GM18951 (cell line): Measurements from ENCODE around the gene SRPRB.

ENCODE experiments used
- POLR2A ChIP-seq: IDR thresholded peaks from 4 replicates; pipeline ENCODE4 v1.6.1; 2011; ENCODE audit warnings: mild to moderate bottlenecking; ENCODE audit not compliant: insufficient read length, insufficient read depth; ENCODE audit errors: extremely low read depth
- in situ Hi-C: fragments of 300-500 bp; cut with MboI; formaldehyde crosslinking; loops from one replicate; pipeline ENCODE4 v1.12.0; 2022; ENCODE audit warnings: low sequenced_read_pairs, mixed read lengths, inconsistent platforms; ENCODE audit not compliant: unreplicated experiment

SRPRB gene

DNA sequence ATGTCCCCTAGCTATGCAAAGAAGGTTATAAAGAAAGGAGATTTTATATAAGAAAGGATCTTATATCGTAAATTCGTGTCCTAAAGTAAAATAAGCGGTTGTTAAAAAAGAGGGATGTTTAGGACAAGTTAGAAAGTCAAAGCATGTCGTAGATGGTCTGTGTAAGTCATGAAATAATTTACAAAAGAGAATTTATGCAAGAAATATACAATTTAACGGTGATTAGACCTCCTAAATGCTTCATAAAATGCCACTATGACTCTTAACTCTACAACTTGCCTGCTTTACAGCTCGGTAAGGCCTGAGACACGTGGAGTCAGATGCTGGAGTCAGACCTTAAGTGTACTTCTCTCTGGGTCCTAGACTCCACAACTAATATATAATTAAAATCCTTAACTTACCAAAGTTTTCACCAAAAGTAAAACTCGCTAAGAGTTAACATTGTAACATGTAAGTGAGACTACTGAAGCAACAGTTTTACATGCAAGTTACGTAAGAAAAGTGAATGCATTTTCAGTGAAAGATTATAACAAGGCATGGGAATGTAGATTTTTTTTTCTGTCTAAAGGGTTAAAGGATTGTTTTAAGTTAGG, 13.3 kb upstream of the SRPRB start:
- TF ChIP-seq POLR2A = no peak
- in situ Hi-C loops = no loop called here

- in situ Hi-C loops = no loop called here
- no peak for TF ChIP-seq POLR2A
Measured at GRCh38 chr3:133797396-133798105, 8.1 kb upstream of the SRPRB start.

DNA sequence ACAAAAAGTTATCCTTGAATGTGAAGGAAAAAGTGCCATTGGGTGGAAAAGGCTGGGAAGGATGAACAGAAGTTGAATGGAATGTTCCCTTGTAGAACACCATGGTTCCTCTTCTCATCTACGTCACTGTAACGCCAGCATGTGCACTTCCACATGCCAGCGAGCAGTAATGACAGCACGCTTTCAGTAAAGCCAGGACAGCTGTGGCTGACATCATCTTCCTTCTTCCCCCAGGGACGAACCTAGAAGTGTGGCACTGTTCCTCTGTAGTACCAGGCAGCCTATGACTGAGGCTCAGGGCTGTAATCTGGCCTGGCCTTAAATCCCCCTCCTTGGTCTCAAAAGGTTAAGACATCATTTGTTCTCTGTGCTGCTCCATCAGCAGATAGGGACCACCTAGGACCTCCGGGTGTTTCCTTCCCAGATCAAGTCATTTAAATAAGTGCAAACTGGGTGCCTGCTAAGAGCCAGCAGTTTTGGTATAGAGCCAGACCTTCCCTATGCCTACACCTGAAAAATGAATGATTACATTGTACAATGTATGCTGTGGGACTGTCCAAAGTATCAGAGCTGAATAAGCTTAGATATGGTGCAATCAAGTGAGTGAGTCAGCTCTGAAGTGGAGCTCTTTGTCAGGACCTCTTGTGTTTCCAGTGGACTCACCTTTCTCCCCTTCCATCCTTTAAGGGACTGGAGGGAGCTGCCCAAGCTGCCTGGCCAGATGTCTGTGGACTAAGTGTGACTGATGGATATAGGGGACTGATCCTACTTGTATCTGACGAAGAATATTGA, 5.6 kb upstream of the SRPRB start:
- no peak for TF ChIP-seq POLR2A

DNA sequence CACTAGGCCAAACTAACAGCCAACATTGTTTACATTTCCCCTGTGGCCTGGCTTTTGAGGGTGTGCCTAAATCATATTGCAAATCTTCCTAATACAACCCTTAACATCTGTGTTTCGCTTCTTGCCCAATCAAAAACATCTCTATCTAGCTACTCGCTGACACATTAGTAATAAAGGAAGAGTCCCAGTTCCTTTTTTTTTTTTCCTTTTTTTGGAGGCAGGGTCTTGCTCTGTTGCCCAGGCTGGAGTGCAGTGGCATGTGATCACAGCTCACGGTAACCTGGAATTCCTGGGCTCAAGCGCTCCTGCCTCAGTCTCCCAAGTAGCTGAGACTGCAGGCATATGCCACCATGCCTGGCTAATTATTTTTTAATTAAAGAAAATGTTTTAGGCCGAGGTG, 2.1 kb upstream of the SRPRB start:
- in situ Hi-C loops = no loop called here
- no peak for TF ChIP-seq POLR2A

More for the DNA sequence above, 5.6 kb upstream of the SRPRB start:
- in situ Hi-C loops = no loop called here

DNA sequence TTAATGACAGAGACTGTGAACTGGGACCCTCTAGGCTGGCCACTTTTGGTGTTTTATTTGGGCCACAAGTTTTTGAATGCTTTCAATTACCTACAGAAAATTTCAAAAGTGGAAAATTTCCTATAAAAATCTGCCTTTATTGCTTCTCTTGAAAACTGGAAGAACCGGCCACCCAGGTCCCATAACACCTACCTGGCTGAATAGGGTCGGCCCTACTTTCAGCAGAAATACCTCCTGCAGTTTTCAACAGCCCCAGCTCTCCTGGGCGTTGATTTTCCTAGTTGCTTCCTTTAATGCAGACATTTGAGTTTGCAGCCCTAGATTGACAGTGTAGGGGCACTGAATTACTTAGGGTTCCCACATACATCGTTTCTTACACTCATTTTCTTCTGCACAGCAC, 719 bp upstream of the SRPRB start:
- no peak for TF ChIP-seq POLR2A
- in situ Hi-C loops = no loop called here

GRCh38 chr3:133805384-133805701, 272 bp upstream of the SRPRB start:
- no peak for TF ChIP-seq POLR2A
- in situ Hi-C loops = no loop called here

GRCh38 chr3:133812872-133813271, 7.3 kb downstream of the SRPRB start:
- TF ChIP-seq POLR2A = no peak
- in situ Hi-C loops = no loop called here

DNA sequence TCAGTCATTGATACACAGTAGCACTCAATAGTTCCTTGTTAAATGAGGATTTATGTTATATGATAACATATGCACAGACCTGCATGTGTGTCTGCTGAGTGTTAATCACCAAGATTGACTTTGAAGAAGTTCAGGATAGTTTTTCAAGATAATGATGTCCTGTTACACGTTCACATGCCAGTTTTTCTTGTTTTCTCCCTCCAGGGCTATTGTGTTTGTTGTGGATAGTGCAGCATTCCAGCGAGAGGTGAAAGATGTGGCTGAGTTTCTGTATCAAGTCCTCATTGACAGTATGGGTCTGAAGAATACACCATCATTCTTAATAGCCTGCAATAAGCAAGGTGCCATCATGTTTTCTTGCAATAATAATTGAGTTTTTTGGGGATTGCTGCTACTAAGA, 9.8 kb downstream of the SRPRB start:
- no peak for TF ChIP-seq POLR2A
- in situ Hi-C loops = no loop called here

DNA sequence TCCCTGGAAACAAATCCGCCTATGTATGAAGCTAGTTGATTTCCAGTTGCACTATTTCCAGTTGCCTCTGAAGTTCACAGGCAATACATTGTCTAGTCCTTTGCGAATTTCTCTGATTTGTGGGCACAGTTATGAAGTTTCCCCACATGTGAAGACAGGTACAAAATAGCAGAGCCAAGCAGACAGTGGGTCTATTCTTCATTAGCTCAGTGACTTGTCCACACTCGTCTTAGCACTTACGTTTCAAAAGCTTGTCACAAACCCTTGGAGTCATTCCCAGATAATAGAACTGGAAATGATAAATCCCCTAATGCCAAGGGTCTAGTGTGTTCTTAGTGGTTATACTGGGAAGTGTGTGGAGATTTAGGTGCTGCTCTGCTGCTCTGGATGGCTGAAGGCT, 14.5 kb downstream of the SRPRB start:
- TF ChIP-seq POLR2A = no peak
- in situ Hi-C loops = no loop called here

DNA sequence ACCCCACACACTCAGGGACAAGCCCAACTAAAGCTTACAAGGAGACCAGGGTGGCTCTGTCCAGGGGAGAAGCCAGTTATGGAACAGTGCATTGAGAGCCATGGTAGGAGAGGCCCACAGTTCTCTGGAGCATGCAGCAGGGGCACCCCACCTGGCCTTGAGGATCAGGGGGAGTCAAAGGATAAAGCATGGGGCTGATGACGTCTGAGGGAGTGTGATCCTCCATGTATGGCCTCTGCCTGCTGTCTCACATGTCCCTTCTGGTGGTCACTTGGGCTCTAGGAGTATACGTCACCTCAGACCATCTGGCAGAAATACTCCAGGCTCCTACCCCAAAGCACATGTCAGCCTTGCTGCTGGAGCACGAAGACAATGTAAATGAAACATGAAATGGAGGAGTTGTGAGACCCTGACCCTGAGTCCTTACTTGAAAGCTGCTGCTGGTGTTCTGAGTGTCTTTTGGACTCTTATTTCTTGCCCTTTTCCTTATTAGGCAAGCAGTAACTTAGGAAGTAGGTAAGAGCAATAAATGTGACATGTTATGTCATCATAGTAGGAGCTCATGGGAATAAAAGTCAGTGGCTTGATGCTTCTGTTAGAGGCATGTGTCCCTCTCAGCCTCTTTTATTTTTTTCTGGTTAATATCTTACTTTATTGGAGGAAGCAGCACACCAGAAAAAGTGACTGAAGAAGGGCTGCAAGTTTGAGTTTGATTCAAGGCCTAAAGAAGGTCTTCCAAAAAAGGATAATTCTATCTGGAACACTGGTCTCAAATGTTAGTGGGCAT, 15.5 kb downstream of the SRPRB start:
- in situ Hi-C loops = no loop called here

GRCh38 chr3:133821767-133822638, 16.4 kb downstream of the SRPRB start:
- in situ Hi-C loops = no loop called here
- no peak for TF ChIP-seq POLR2A

More for the DNA sequence above, 15.5 kb downstream of the SRPRB start:
- TF ChIP-seq POLR2A = no peak

DNA sequence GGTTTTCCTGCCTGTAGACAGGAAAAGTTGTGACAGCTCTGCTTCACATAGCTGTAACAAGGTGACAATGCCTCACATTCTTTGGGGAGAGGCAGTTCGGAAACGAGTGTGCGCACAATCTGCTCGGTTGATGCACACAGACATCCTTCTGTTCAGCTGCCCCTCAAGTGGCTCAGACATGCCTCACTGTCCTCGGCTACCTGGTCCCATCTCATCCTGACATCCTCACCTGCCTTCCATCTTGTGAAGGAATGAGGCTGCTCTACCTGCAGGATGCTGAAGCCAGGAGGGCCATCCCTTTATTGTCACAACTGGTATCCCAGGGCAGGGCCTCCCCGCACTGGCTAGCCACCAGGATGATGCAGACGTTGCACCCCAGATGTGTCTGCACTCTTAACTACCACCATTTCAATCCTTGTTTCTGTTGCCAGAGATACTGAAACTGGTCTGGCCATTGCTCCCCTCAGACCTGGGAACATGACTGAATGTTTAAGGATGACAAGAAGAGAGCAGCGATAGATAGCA, 19.4 kb downstream of the SRPRB start:
- in situ Hi-C loops = no loop called here
- no peak for TF ChIP-seq POLR2A
